HL-60 (cell line): ENCODE measurements around the gene EFNA5.

Experiments
- GABPA ChIP-seq: IDR thresholded peaks from 2 replicates; pipeline ENCODE4 v1.6.1; 2012; ENCODE audit warnings: low read depth
- POLR2AphosphoS5 ChIP-seq: IDR thresholded peaks from 2 replicates; pipeline ENCODE4 v1.6.1; 2012; ENCODE audit warnings: low read depth
- SPI1 ChIP-seq: IDR thresholded peaks from 2 replicates; pipeline ENCODE4 v1.6.1; 2012; ENCODE audit warnings: low read depth, mild to moderate bottlenecking, borderline replicate concordance
- TF ChIP-seq, protein P1 (sequence below): IDR thresholded peaks from 2 replicates; pipeline ENCODE4 v1.6.1; 2012; ENCODE audit warnings: low read depth; ENCODE audit not compliant: insufficient replicate concordance
- TF ChIP-seq, protein P2 (sequence below): IDR thresholded peaks from one replicate; pipeline ENCODE4 v1.5.1; 2011; ENCODE audit warnings: low read length, control low read depth, inconsistent platforms; ENCODE audit not compliant: insufficient read depth

DNA sequence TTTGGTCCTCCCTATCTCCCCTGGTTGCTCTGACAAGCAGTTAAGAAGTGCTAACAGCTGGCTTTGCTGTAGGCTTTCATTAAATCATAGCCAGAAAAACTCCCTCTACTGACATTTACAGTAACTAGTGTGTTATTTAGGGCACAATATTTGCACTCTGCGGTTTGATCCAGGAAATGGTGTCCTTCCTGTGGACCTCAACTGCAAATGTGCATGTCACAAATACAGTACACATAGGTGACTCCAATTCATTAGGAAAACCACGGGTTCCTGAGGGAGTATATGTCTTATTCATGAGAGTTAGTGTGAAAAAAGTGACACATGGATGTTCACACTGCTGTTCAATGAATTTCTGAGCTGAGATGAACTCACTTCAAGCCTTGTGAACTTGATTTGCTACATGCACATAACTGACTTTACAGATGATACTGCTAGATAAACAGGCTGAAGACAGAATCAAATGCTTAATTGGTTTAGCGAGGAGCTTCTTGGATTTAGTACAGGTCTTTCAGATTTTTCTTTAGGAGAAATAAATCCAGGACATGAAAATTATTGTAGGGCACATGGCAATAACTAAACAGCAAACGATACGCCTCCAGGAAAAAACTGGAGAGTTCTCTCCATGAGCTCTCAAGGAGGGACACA, 281.5 kb downstream of the EFNA5 start:
- TF ChIP-seq, protein P1, sequence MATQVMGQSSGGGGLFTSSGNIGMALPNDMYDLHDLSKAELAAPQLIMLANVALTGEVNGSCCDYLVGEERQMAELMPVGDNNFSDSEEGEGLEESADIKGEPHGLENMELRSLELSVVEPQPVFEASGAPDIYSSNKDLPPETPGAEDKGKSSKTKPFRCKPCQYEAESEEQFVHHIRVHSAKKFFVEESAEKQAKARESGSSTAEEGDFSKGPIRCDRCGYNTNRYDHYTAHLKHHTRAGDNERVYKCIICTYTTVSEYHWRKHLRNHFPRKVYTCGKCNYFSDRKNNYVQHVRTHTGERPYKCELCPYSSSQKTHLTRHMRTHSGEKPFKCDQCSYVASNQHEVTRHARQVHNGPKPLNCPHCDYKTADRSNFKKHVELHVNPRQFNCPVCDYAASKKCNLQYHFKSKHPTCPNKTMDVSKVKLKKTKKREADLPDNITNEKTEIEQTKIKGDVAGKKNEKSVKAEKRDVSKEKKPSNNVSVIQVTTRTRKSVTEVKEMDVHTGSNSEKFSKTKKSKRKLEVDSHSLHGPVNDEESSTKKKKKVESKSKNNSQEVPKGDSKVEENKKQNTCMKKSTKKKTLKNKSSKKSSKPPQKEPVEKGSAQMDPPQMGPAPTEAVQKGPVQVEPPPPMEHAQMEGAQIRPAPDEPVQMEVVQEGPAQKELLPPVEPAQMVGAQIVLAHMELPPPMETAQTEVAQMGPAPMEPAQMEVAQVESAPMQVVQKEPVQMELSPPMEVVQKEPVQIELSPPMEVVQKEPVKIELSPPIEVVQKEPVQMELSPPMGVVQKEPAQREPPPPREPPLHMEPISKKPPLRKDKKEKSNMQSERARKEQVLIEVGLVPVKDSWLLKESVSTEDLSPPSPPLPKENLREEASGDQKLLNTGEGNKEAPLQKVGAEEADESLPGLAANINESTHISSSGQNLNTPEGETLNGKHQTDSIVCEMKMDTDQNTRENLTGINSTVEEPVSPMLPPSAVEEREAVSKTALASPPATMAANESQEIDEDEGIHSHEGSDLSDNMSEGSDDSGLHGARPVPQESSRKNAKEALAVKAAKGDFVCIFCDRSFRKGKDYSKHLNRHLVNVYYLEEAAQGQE = no peak
- TF ChIP-seq, protein P2, sequence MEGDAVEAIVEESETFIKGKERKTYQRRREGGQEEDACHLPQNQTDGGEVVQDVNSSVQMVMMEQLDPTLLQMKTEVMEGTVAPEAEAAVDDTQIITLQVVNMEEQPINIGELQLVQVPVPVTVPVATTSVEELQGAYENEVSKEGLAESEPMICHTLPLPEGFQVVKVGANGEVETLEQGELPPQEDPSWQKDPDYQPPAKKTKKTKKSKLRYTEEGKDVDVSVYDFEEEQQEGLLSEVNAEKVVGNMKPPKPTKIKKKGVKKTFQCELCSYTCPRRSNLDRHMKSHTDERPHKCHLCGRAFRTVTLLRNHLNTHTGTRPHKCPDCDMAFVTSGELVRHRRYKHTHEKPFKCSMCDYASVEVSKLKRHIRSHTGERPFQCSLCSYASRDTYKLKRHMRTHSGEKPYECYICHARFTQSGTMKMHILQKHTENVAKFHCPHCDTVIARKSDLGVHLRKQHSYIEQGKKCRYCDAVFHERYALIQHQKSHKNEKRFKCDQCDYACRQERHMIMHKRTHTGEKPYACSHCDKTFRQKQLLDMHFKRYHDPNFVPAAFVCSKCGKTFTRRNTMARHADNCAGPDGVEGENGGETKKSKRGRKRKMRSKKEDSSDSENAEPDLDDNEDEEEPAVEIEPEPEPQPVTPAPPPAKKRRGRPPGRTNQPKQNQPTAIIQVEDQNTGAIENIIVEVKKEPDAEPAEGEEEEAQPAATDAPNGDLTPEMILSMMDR = no peak
- no peak for TF ChIP-seq GABPA
- no peak for TF ChIP-seq POLR2AphosphoS5
- no peak for TF ChIP-seq SPI1
